IPS-18a (cell line): ENCODE results near the gene WNT11.

ENCODE experiments used
- H3K27ac ChIP-seq: one replicate; pipeline ENCODE4 v1.5.1; 2013; ENCODE audit warnings: low read length
- H3K27me3 ChIP-seq: one replicate; pipeline ENCODE4 v1.6.1; 2013; ENCODE audit warnings: mild to moderate bottlenecking, low read length; ENCODE audit not compliant: control insufficient read depth, insufficient read depth
- H3K36me3 ChIP-seq: one replicate; pipeline ENCODE4 v1.6.1; 2013; ENCODE audit warnings: low read depth, low read length; ENCODE audit not compliant: control insufficient read depth
- H3K4me1 ChIP-seq: one replicate; pipeline ENCODE4 v1.6.1; 2013; ENCODE audit warnings: low read depth, low read length; ENCODE audit not compliant: control insufficient read depth
- H3K4me3 ChIP-seq: one replicate; pipeline ENCODE4 v1.5.1; 2013; ENCODE audit warnings: low read length
- H3K9ac ChIP-seq: one replicate; pipeline ENCODE4 v1.6.1; 2013; ENCODE audit warnings: mild to moderate bottlenecking, low read length, moderate library complexity
- H3K9me3 ChIP-seq: one replicate; pipeline ENCODE4 v1.6.1; 2013; ENCODE audit warnings: low read depth, low read length; ENCODE audit not compliant: control insufficient read depth

The WNT11 gene

DNA sequence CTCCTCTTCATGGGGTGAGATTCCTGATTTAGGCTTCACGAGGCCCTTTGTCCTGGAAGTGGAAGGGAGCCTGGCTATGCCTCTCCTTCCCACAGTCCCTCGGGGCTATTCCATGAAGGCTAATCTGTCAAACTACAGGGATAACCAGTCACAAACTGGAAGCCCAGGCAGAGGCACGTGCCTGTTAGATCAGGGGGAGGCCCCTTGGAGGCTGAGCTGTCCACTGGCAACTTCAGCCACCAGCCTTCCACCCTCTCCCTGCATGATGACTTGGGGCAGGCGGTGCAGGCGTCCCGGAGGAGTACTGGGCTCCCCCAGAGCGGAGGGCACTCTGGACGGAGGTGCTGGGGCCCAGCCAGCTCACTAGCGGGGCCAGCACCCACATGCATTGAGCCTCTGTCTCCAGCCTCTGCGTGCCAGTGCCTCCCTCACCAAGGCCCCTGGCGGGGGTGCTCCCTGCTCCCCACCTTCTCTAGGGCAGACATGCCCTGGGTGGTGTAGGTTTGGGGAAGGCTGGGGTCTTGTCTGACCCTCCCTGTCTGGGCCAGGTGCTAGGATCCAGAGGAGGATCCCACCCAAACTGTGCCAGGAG, 42.9 kb downstream of the WNT11 start:
- no peaks in the 10 kb centered on the region for H3K9me3 ChIP-seq
- H3K4me3 ChIP-seq = no peak overlapping the region
- H3K27me3 ChIP-seq = peaks cover 39% of the 10 kb centered on the region
- no peak overlapping the region for H3K9ac ChIP-seq
- no peak overlapping the region for H3K27ac ChIP-seq
- no peaks in the 10 kb centered on the region for H3K4me1 ChIP-seq
- no peaks in the 10 kb centered on the region for H3K36me3 ChIP-seq

DNA sequence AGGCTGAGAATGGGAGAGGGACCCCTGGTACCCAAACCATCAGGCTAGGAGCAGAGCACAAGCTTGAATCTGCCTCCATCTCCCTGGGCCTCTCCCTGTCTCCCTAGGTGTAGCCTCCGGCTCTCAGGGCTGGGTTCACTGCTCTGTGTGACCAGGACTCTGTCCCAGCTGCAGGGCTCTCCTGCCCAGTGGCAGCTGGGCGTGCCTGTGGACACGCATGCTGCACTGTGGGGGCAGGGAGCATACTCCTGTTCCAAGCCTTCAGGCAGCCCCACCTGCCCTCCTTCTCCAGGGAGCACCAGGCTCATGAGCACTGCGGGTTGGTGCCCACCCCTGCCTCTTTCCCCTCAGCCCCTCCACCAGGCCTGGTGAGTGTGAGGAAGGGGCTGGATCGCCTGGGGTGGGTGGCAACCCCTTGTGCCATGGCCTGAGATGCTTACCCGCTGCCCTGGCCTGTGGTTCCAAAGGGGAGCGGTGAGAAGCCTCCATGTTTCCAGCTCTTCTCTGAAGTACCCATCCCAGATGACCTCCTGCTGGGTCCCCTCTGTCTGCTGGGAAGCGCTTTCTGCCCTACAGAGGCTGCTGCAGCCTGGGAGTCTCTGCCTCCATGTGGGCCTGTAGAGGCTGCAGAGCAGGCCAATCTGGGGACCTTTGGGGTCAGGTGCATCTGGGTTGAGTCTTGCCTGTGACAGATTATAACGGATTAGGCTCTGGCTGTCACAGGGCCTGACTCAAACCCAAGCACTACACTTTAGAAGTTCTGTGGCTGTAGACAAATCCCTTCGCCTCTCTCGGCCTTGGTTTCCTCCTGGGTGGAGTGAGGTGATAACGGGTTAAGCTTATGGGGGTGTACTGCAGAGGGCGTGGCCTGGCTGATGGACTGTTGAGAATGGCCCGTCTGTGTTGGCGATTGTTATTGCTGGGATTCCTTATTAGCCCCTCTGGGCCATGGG, 43.7 kb downstream of the WNT11 start:
- H3K36me3 ChIP-seq = no peaks in the 10 kb centered on the region
- H3K4me1 ChIP-seq = no peaks in the 10 kb centered on the region
- no peak overlapping the region for H3K27ac ChIP-seq
- peaks cover 37% of the 10 kb centered on the region for H3K27me3 ChIP-seq
- no peaks in the 10 kb centered on the region for H3K9me3 ChIP-seq
- no peak overlapping the region for H3K4me3 ChIP-seq
- H3K9ac ChIP-seq = no peak overlapping the region

DNA sequence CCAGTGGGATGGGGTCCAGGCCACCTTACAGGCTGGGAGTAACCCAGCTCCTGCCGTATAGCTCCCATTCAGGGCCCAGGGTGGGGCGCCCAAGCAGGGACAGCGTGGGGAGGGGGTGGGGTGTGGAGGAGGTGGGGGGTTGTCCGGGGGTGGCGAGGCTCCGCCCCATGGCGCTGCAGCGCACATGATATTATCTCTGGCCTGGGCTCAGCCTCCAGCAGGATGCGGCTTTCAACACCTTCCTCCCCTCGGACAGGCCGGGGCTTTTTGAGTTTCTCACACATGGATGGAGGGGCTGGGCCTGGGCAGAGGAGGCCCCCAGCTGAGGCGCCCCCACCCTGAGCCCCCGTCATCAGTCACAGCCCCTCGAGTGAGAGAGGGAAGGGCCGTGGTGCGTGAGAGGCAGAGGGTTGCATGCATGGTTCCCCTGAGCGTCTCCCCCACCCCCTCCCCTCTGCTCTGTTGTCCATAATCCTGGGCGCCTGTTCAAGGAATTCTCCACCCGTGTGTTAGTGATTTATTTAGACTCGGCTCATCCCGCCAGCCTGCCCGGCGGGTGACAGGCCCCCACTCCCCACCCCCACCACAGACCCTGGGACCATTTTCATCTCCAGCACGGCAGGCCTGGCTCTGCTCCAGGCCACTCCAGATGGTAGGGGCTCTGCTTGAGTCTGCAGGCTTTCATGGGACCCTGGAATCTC, 44.9 kb downstream of the WNT11 start:
- Histone ChIP-seq H3K9ac (no peak overlapping the region), H3K36me3 (no peaks in the 10 kb centered on the region), H3K4me1 (no peaks in the 10 kb centered on the region), H3K27ac (no peak overlapping the region), H3K27me3 (peaks cover 25% of the 10 kb centered on the region), H3K9me3 (no peaks in the 10 kb centered on the region), H3K4me3 (no peak overlapping the region)

DNA sequence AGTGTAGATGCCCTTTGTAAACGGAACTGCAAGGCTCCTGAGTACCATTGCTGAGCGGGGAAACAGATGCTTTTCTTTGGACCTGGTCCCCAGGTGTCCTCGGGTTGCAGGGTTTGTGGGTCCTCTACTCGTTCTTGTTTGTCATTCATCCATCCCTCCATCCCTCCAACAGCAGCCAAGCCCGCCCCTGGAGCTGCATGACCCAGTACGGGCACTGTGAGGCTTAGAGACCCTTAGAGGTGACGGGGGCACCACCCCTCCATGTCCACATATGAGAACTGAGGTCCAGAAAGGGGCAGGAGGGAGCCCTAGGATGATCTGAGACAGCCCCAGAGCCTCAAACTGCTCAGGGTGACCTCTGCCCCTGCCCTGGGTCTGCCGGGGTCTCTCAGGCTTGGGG, 45.4 kb downstream of the WNT11 start:
- Histone ChIP-seq H3K36me3 (no peaks in the 10 kb centered on the region), H3K27me3 (peaks cover 19% of the 10 kb centered on the region), H3K27ac (no peak overlapping the region), H3K4me1 (no peaks in the 10 kb centered on the region), H3K4me3 (no peak overlapping the region), H3K9ac (no peak overlapping the region), H3K9me3 (no peaks in the 10 kb centered on the region)

DNA sequence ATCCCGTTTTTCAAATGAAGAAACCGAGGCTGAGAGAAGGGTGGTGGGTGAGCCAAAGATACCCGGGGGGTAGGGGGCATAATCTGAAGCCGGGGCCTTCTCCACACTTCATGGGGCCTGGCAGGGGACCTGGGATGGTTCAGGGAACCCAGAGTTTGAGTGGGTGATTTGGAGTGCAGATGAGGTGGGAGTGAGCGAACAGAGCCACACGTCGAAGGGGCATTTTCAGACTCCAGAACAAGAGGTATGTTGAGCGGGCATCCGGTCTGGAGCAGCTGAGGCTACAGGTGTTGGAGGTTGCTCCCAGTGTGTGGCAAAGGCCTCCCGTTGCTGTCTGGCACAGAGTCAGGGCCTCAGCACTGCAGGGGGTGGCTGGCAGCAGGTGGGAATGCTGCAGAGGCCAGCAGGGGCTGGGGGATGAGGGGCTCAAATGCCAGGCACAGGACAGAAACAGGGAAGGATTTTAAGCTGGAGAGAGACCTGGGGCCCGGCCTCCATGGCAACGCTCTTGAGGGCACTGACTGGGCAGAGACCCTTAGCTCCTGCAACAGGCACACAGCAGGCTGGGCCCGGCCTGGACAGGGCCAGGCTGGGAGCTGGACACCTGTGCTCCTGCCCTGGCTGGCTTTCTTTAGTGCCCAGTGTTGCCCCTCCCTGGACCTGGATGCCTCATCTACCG, 46.2 kb downstream of the WNT11 start:
- no peaks in the 10 kb centered on the region for H3K4me1 ChIP-seq
- H3K4me3 ChIP-seq = no peak overlapping the region
- H3K36me3 ChIP-seq = no peaks in the 10 kb centered on the region
- no peaks in the 10 kb centered on the region for H3K9me3 ChIP-seq
- no peak overlapping the region for H3K27ac ChIP-seq
- H3K27me3 ChIP-seq = peaks cover 12% of the 10 kb centered on the region
- H3K9ac ChIP-seq = no peak overlapping the region

GRCh38 chr11:76159303-76159937, 46.9 kb downstream of the WNT11 start:
- Histone ChIP-seq H3K4me1 (no peaks in the 10 kb centered on the region), H3K9me3 (no peaks in the 10 kb centered on the region), H3K9ac (no peak overlapping the region), H3K27ac (no peak overlapping the region), H3K36me3 (no peaks in the 10 kb centered on the region), H3K4me3 (no peak overlapping the region), H3K27me3 (peaks cover 6% of the 10 kb centered on the region)

DNA sequence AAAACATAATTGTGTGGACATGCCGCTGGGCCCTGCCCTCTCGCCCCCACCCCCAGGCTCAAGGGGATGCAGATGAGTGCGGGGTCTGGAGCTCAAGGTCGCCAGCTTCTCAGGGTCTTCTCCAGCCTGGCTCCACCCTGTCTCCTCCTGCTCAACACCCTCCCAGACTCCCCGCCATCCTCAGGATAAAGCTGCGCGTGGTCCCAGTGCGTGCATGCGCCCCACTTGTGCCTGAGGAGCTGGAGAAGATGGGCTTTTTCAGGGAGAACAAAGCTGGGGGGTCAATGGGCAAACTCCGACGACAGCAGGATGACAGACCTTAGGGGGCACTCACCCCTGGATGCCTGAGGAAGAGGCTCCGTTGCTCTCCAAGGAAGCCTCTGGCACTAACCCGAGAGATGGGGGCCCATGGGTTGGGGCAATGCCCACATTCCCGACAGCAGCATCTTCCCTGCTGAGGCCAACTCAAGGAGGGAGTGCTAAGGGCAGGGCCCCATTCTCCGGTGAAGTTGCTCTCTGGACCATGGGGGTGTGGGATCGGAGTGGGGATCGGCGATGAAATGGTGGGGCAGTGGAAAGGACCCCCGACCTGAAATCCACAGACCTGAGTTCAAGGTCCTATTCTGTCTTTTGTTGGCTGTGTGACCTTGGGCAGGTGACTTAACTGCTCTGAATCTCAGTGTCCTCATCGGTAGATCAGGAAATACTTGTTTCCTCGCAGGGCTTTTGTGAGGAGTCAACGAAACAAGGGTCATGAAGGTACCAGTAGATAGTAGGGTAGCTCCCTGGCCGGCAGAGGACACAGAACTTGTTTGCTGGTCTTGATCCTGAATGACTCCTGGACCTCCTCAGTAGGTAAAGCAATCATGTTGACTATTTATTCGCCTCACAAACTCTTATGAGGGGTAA, 47.7 kb downstream of the WNT11 start:
- Histone ChIP-seq H3K9ac (no peak overlapping the region), H3K9me3 (no peaks in the 10 kb centered on the region)

GRCh38 chr11:76157891-76158290, 48.4 kb downstream of the WNT11 start:
- no peak overlapping the region for H3K27ac ChIP-seq
- no peaks in the 10 kb centered on the region for H3K36me3 ChIP-seq
- no peaks in the 10 kb centered on the region for H3K4me1 ChIP-seq
- H3K9me3 ChIP-seq = no peaks in the 10 kb centered on the region
- peaks cover 8% of the 10 kb centered on the region for H3K27me3 ChIP-seq
- H3K9ac ChIP-seq = no peak overlapping the region
- no peak overlapping the region for H3K4me3 ChIP-seq

More for the DNA sequence above, 47.7 kb downstream of the WNT11 start:
- H3K27me3 ChIP-seq = peaks cover under 1% of the 10 kb centered on the region
- no peak overlapping the region for H3K27ac ChIP-seq
- H3K4me3 ChIP-seq = no peak overlapping the region
- H3K4me1 ChIP-seq = no peaks in the 10 kb centered on the region
- H3K36me3 ChIP-seq = no peaks in the 10 kb centered on the region

DNA sequence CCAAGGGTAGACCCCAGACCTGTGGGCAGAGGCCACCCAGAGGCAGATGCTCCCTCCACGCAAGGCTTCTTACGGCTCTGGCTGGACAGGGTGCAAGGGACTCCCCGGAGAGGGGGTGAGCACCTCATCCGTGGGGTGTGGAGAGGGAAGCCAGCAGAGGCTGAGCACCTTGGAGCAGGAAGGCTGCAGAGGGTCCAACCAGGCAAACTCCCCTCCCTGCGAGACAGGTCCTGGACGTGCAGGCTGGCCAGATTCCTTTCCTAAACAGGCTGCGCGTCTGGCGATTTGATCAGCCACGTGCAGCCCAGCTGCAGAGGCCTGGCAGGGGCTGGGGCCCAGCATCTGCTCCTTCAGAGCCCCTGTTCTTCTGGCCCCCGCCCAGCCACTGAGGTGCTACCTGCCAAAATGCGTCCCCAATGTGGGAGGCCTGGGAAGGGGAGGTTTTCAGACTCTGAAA, 49.3 kb downstream of the WNT11 start:
- Histone ChIP-seq H3K9ac (no peak overlapping the region), H3K9me3 (no peaks in the 10 kb centered on the region), H3K27me3 (peaks cover 15% of the 10 kb centered on the region), H3K4me3 (no peak overlapping the region), H3K27ac (no peak overlapping the region), H3K4me1 (no peaks in the 10 kb centered on the region), H3K36me3 (no peaks in the 10 kb centered on the region)

DNA sequence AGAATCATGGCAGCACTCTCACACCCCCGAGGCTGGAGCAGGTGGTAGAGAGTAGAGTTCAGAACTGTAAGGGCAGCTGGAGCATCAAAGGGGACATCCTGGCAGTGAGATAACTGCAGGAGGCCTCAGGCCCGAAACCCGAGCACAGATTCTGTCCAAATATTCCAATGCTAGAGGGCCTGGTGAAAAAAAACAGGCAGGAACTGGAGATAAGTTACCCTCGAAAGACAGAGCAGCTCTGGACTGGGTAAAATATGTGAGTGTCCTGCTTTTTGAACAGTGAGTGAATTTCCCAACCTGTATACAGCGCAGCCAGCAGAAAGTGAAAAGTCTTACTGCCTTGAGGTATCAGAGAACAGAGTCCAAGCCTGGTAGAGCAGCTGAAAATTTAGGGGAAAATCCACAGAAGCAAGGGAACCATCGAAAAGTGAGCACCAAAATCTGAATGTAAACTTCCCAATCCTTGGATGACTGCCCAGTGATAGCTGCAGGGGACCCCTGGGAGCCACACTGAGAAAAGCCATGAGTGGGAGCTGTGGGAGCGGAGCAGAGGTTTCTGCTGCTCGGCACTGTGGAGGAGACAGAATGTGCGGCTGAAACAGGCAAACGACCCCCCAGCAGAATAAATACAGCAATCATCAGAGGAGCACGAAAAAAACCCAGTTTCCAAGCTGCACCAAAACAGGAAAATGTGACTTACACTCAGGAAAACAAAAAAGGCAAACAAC, 50.6 kb downstream of the WNT11 start:
- Histone ChIP-seq H3K9ac (no peak overlapping the region), H3K4me3 (no peak overlapping the region), H3K4me1 (no peaks in the 10 kb centered on the region), H3K9me3 (no peaks in the 10 kb centered on the region), H3K36me3 (no peaks in the 10 kb centered on the region), H3K27me3 (peaks cover 24% of the 10 kb centered on the region), H3K27ac (no peak overlapping the region)
